Bone marrow (tissue), 2 donors: ENCODE results near the gene KNDC1.
"Not testable (repeated sequence)": the region's sequence is repeated elsewhere in the genome, so short reads cannot be mapped to it uniquely, and the experiment has no call there.

Experiments
- DNase-seq, 2 donors: peaks; one replicate each; lab custom pipeline; 2025; lab: John Stamatoyannopoulos, UW

The KNDC1 gene

DNA sequence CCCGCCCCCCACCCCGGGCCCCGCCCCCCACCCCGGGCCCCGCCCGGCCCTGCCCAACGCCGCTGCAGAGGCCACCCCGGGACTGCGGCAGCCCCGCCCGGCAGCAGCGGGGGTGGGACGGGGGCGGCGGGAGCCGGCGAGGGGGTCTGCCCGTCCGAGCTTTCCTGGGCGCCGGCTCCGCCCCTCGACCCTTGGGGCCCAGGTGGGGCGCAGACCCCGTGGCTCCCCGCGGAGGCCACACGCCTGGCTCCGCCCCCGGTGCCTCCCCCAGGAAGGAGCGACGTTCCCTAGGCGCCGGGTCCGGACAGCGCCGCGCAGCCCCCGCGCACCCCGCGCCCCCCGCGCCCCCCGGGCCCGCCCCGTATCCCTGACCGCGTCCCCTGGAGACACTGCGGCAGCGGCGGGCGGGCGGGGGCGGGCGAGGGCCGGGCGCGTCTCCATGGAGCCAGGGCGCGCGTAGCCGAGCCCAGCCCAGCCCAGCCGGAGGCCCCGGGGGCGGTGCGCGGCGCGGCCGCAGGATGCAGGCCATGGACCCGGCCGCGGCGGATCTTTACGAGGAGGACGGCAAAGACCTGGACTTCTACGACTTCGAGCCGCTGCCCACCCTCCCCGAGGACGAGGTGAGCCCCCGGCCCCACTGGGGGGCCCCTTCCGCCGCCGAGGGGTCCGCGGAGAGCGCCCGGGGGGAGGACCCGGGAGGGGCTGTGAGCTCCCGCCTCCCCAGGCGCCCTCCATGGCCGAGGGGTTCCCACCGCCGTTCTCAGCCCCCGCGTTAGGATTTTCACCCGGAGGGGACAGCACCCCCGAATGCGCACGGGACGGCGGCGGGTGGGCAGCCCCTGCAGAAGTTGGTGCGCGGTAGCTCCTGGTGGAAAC is at the start of gene KNDC1:
Gene KNDC1 (plus strand): TSS at position 270 of the 876 bp plus-strand sequence. CDS start 249 bp downstream, at position 519.
- DNase-seq, result no peak

DNA sequence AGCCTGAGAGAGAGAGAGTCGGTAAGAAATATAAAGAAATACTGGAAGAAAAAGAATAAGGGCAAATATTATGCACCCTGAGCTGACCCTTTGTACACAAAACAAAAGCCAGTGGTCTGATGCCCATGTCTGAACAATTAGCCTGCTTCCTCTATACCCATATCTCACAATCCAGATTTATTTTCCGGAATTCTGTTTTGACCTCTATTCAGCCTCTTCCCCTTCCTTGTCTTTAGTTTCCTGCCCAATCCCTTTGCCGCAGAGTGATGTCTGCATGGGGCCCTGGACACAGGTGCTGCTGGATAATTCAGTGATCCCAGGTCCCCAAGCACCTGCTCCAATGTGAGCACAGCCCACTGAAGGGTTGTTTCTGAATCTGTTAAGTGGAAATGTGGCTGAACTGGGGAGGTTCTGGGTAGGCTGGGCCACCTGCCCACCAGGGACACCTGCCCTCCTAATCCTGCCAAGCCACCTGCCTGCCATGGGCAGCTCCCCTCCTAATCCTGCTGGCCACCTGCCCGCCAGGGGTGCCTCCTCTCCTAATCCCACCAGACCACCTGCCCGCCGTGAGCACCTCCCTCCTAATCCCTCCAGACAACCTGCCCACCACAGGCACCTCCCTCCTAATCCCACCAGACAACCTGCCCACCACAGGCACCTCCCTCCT is 49.3 kb upstream of the KNDC1 start:
- no peak for DNase-seq

DNA sequence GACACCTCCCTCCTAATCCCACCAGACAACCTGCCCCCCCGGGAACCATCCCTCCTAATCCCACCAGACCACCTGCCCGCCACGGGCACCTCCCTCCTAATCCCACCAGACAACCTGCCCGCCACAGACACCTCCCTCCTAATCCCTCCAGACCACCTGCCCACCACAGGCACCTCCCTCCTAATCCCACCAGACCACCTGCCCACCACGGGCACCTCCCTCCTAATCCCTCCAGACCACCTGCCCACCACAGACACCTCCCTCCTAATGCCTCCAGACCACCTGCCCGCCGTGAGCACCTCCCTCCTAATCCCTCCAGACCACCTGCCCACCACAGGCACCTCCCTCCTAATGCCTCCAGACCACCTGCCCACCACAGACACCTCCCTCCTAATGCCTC is 48.4 kb upstream of the KNDC1 start:
- not testable (repeated sequence) for DNase-seq

DNA sequence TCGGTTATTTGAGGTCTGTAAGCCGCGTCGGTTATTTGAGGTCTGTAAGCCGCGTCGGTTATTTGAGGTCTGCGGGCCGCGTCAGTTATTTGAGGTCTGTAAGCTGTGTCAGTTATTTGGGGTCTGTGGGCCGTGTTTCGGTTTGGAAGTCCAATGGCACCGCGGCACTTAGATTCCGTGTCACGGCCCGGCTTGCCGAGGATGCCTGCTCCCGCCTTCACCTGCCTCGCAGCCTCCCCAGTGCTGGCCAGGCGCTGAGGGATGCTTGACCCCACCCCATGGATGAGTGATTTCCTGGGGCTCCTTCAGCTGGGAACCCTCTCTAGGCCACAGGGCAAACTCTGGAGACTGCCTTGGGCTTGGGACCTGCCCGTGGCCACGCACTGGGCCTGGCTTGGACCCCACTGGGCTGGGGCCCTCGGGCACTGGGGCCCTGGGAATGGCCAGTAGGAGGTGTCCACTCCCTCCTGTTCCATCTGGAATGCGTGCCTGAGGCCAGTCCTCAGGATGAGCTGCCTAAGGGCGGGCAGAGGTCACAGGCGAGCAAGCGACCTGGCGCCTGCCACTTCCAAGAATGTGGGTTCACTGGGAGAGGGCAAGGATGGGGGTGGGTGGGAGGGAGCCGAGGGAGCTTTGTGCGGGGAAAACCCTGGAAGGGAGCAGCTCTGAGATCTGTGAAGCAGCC is 46.7 kb upstream of the KNDC1 start:
- no peak for DNase-seq

- DNase-seq, result no peak
Measured at GRCh38 chr10:133113847-133114246, 46.2 kb upstream of the KNDC1 start.

DNA sequence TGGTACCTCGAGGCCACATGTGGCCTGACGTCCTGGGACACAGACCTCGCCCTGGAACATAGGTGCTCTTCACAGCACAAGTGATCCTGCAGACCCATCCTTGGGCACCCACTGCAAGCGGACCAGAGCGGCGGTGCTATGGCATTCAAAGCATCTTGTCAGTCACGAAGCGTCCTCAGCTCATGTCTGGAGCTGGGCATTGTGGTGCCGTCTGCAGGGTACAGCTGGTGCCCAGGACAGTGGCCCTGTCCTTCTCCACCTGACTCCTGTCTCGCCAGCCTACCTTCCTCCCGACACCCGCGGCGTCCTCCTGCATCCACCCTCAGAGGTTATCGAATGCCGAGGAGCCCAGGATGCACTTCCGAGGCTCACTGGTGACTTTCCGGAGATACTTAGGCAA is 45.8 kb upstream of the KNDC1 start:
- no peak for DNase-seq

- no peak for DNase-seq
Measured at GRCh38 chr10:133114726-133115452, 45.1 kb upstream of the KNDC1 start.

GRCh38 chr10:133115453-133115842 is 44.6 kb upstream of the KNDC1 start:
- DNase-seq, result no peak

DNA sequence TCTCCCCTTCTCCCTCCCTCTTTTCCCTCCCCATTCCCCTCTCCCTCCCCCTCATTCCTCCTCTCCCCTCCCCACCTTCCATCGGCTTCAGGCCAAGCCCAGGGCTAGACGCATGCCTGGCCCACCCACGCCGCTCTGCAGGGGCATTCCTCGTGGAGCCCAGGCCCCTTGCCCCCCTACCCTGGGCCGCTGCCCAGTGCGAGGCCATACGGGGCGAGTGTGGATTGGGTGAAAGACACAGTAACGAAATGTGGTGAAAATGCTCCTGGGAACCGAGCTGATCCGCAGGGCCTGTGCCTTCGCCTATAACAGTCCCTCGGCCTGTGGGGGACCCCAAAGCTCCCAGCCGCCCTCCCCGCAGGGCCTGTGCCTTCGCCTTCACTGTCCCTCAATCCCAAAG is 44.0 kb upstream of the KNDC1 start:
- no peak for DNase-seq

- no peak for DNase-seq
Measured at GRCh38 chr10:133116455-133116854, 43.6 kb upstream of the KNDC1 start.

- DNase-seq, result no peak
Measured at GRCh38 chr10:133117036-133117687, 42.9 kb upstream of the KNDC1 start.

- DNase-seq, result no peak
Measured at GRCh38 chr10:133117688-133118071, 42.3 kb upstream of the KNDC1 start.

- no peak for DNase-seq
Measured at GRCh38 chr10:133121479-133121878, 38.5 kb upstream of the KNDC1 start.

DNA sequence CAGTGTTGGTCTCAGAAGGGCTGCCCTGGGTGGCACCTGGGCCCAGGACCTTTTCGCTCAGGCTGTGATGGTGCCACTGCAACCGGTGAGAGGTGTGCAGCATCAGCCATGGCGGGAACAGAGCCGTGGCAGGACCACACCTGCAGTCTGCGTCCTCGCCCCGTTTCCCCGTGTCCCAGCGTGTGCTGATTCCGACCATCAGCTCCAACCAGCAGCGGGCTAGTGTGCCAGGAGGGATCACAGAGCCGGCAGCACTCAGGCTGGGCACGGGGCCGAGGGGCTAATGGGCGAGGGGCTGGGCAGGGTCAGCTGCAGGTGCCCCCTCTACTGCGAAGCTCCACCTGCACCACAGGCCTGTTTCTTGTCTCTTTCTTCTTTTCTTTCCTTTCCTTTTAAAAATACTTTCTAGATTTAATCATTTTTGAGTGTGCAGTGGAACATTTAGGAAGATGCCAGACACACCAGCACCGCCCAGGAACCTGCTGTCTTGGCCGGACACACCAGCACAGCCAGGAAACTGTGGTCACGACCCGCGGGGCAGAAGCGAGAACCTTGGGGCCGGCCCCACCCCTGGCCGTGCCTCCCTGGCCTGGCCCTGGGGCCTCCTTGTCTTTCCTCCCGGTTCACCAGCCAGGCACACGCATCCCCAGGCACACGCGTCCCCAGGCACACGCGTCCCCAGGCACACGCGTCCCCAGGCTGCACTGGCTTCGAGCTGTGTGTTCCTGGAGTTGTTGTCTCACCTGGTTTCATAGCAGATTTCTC is 37.7 kb upstream of the KNDC1 start:
- no peak for DNase-seq

DNA sequence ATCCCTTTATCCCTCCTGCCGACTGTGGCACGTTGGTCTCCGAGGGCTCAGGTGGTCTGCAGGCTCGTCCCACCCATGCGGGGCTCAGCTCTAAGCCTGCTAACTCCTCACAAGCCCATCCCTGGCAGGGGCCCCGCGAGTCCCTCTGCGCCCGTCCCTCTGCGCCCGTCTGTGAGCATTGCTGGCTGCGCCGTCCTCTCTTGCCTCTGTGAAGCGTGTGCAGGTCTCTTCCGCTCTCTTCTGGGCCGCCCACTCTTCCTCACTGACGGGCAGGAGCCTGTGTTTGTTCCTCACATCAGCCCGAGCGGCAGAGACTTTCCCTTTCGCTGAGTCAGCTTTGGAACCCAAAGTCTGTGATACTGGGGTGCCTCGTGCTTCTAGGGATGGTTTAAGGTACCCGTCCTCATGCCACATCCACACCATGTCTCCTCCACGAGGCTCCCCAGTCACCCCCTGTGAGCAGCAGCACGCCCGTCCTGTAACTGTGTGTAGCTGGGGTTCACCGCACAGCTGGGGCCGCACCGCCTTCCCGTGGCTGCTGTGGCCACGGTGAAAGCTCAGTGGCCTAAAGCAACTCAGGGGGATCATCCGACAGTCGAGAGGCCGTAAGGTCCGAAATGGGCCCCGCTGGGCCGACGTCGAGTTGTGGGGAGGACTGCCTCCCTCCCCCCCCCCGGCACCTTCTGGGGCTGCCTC is 36.8 kb upstream of the KNDC1 start:
- DNase-seq, result no peak

DNA sequence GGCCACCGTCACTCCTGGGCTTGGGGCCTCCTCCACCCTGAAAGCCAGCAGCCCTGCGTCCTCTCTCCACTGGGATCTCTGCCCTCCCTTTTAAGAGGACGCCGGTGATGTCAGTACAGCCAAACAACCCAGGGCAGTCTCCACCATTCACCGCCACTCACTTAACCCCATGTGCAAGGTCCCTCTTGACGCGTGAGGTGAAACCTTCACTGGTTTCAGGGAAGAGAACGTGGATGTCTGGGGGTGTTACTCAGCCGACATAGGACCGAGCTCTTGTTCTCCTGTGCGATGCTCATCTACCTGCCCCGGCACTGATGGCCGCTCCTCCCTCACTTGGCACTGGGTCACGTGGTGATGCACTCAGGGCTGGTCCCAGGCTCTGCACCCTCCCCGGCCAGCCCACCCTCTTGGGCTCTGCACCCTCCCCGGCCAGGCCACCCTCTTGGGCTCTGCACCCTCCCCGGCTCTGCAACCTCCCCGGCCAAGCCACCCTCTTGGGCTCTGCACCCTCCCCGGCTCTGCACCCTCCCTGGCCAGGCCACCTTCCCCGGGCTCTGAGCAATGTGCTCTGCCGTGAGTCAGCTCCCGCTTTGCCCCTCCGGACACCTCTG is 36.2 kb upstream of the KNDC1 start:
- no peak for DNase-seq

- DNase-seq, result no peak
Measured at GRCh38 chr10:133124357-133125211, 35.4 kb upstream of the KNDC1 start.

DNA sequence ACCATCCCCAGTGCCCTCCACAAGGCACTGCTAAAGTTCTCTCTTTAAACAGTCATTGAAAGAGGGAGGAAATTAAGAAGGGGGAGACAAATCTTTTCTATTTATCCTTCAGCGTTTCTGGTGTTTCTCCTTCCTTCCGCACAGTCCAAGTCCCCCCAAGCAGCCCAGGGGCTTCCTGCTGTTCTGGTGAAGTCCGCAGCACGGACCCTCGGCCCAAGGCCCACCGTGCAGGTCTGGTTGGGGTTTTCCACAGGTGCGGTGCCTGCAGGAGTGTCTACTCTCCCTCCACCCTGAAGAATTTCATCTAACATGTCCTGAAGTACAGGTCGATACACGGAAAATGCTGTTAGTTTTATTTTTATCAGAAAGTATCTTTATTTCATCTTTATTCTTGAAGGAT is 34.1 kb upstream of the KNDC1 start:
- no peak for DNase-seq
